ENCODE data around the gene KRT84.

The KRT84 gene

DNA sequence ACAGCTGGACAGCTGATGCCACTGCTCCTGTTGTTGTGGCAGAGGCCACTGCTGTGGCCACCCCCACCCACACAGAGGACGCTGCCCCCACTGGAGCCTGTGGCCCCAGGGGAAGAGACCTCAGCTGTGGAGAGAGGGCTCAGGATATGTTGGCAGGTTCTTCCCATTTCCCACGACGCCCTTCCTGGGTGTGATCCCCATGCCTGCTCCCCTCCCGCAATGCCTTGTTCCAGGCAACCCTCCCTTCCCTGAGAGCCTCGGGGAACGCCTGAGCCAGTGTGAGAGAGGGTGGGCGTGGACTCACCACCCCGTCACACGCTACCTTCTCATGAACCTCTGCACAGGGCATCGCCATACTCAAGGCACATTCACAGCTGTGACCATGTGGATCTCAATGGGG is 26.4 kb upstream of the KRT84 start:
- FAIRE-seq: no peak

- FAIRE-seq: peak; percentile 64
Measured at GRCh38 chr12:52410589-52411248, 25.3 kb upstream of the KRT84 start.

GRCh38 chr12:52407918-52408317 is 22.5 kb upstream of the KRT84 start:
- no peak for FAIRE-seq

- no peak for FAIRE-seq
Measured at GRCh38 chr12:52405922-52406385, 20.5 kb upstream of the KRT84 start, which contains the start of gene KRT82. TSS of gene KRT82 (minus strand) at chr12:52406335. CDS start at chr12:52406277, 58 bp downstream.

GRCh38 chr12:52404951-52405350 is 19.5 kb upstream of the KRT84 start:
- FAIRE-seq: no peak

DNA sequence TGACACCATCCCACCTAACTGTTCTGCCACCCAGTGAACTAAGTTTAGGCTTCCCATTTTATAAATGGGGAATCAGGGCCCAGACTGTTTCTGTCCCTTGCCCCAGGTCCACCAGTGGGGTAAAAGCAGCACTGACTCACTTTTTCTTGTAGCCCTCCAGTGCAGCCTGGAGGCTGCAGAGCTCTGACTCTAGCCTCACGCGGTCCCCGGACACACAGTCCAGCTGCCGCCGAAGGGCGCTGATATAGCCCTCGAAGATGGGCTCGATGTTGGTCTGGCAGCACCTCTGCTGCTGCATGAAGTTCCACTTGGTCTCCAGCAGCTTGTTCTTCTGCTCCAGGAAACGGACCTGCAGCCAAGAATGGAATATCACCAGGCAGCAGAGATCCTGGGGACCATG is 18.1 kb upstream of the KRT84 start:
- FAIRE-seq: no peak

DNA sequence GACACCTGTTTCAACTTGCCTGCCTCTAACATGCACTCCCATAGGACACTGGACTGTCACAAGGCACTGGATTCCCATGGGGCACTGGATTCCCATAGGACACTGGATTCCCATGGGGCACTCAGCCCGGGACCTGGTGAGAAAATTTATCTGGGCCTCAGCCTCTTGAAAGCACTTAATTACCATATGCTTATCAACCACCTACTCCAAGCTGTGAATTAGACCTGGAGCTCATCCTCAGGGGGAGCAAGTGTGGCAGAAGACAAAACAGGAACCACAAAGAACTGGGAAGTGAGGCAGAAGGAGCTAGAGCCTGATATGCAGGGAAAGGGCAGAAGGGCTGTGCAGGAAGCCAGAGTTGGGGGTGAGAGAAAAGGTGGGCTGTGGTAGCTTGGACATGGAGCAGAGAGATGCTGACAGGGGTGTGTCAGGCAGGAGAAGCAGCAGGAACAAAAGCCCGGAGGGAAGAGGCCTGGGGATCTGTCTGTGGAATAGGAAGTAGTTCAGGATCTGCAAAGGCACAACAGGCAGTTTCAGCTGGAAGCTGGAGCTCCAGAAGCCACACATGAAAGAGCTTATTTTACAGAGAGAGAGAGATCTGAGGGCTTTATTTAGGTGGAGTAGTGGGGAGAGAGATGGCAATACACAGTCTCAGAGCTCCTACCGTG is 17.6 kb upstream of the KRT84 start:
- no peak for FAIRE-seq

- no peak for FAIRE-seq
Measured at GRCh38 chr12:52402377-52402776, 16.9 kb upstream of the KRT84 start.

DNA sequence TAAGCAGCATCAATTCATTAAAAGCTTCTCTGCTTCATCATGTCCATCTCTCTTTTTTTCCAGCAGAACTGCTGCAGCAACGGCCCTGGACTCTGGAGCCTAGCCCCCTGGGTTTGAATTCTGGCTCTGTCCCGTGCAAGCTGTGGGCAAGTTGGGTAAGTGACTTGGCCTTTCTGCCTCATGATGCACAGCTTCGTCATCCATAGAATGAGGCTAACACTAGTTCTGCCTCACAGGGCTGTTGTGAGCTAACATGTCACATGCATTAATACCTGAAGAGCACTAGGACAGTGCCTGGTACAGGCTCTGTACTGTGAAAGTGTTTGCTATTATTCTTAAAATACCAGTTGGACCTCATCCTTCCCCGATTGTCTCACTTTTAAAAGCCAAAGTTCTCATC is 16.5 kb upstream of the KRT84 start:
- FAIRE-seq: no peak

- FAIRE-seq: no peak
Measured at GRCh38 chr12:52401526-52401925, 16.1 kb upstream of the KRT84 start.

GRCh38 chr12:52400906-52401305 is 15.5 kb upstream of the KRT84 start:
- FAIRE-seq: no peak

DNA sequence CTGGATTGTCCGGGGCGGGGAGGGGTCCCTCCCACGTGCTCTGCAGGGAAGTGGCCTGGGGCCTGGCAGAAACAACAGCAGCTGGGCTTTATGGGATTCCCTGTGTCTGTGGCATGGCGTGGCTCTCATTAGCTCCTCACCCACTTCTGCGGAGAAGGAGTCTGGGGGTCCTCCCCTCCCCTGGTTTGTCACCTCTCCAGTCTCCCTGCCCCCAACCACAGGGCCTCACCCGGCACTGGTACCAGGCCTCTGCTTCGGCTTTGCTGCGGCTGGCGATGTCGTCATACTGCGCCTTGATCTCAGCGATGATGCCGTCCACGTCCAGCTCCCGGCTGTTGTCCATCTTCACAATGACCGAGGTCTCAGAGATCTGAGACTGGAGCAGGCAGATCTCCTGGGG is 14.3 kb upstream of the KRT84 start:
- FAIRE-seq: no peak

DNA sequence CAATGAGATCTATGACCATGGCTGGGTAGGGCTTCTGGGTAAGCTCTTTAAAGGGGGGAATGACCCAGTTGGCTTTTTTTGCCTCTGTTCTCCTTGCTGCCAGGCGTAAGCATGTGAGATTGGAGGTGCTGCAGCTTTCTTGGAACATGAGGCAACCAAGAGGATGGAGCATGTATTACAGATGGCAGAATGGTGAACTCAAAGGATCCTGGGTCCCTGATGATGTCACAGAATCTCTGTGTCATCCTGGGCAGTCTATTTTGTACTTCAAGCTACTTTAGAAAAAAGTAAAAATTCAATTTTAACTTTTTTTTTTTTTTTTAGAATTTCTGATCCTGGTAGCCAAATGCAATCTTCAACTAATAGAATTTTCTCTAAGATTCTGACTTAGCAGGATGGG is 12.7 kb upstream of the KRT84 start:
- FAIRE-seq: no peak

- no peak for FAIRE-seq
Measured at GRCh38 chr12:52396656-52397055, 11.2 kb upstream of the KRT84 start.

- FAIRE-seq: no peak
Measured at GRCh38 chr12:52395761-52396434, 10.4 kb upstream of the KRT84 start.

DNA sequence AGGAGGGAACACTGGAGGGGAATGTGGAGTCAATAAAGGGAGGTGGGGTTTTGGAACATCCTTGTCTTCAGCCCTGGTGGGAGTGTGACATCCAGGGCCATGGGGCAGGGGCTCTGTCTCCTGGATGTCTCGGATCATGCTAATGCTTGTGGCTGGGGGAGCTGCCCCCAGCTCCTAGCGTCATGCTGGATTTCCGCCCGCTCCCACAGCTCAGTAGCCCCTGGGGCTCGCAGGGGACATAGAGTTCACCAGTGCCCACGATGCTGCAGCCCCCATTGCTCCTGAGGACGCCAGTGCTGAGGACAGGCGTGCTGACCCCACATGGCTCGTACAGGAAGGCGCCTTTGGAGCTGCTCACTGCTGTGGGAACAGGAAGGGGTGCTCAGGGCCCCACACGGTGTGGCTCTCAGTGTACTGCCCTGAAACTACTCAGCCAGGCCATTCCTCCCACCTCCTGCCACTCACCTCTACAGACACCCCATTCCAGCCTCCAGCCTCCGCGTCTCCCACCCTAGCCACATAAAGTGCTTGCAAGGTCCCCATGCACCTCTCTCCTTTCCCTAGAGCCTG is 9.5 kb upstream of the KRT84 start:
- no peak for FAIRE-seq

- FAIRE-seq: no peak
Measured at GRCh38 chr12:52392465-52393007, 7.1 kb upstream of the KRT84 start.

- FAIRE-seq: no peak
Measured at GRCh38 chr12:52391618-52392002, 6.2 kb upstream of the KRT84 start.

- FAIRE-seq: no peak
Measured at GRCh38 chr12:52390739-52391617, 5.5 kb upstream of the KRT84 start.

- FAIRE-seq: no peak
Measured at GRCh38 chr12:52389313-52390207, 4.1 kb upstream of the KRT84 start.

GRCh38 chr12:52387859-52388258 is 2.4 kb upstream of the KRT84 start:
- no peak for FAIRE-seq

All from endometrium (tissue), 2 donors.